ENCODE results near the gene PEX19.
A peak's percentile ranks its signal among the peaks of the same experiment; 100 is the strongest.

Gene PEX19

GRCh38 chr1:160260406-160261382 is 24.2 kb downstream of the PEX19 start:
- TF ChIP-seq, protein P1, sequence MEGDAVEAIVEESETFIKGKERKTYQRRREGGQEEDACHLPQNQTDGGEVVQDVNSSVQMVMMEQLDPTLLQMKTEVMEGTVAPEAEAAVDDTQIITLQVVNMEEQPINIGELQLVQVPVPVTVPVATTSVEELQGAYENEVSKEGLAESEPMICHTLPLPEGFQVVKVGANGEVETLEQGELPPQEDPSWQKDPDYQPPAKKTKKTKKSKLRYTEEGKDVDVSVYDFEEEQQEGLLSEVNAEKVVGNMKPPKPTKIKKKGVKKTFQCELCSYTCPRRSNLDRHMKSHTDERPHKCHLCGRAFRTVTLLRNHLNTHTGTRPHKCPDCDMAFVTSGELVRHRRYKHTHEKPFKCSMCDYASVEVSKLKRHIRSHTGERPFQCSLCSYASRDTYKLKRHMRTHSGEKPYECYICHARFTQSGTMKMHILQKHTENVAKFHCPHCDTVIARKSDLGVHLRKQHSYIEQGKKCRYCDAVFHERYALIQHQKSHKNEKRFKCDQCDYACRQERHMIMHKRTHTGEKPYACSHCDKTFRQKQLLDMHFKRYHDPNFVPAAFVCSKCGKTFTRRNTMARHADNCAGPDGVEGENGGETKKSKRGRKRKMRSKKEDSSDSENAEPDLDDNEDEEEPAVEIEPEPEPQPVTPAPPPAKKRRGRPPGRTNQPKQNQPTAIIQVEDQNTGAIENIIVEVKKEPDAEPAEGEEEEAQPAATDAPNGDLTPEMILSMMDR (IDR thresholded peaks at IDR 0.05; ENCODE audit: low read depth, low read length): no peak
- DNase-seq (ENCODE audit: extremely low read depth, low read depth): peak; percentile 38

DNA sequence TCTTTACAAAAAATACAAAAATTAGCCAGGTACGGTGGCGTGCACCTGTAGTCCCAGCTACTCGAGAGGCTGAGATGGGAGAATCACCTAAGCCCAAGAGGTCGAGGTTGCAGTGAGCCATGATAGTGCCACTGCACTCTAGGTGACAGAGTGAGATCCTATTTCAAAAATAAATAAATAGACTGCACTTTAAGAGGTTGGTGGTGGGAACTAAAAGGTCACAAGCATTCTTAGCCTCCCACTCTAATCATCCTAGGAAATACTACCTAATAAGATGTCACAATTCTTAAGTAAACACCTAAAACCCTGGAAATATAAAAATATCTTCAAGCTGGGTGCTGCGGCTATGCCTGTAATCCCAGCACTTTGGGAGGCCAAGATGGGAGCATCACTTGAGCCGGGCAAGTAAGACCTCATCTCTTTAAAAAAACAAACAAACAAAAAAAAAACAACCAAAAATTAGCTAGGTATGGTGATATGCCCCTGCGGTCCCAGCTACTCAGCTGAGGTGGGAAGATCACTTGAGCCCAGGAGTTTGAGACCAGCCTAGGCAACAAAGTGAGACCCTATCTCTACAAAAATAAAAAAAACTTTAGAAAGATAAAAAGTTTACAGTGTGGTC is 26.6 kb downstream of the PEX19 start:
- TF ChIP-seq, protein P1 (IDR thresholded peaks at IDR 0.05; ENCODE audit: low read depth, low read length): no peak
- no peak for DNase-seq (ENCODE audit: extremely low read depth, low read depth)

- DNase-seq (ENCODE audit: extremely low read depth, low read depth): no peak
- TF ChIP-seq, protein P1 (IDR thresholded peaks at IDR 0.05; ENCODE audit: low read depth, low read length): no peak
These were observed 27.4 kb downstream of the PEX19 start for GRCh38 chr1:160257411-160258015.

- DNase-seq (ENCODE audit: extremely low read depth, low read depth): no peak
- TF ChIP-seq, protein P1 (IDR thresholded peaks at IDR 0.05; ENCODE audit: low read depth, low read length): no peak
These were observed 28.4 kb downstream of the PEX19 start for GRCh38 chr1:160256396-160257046.

DNA sequence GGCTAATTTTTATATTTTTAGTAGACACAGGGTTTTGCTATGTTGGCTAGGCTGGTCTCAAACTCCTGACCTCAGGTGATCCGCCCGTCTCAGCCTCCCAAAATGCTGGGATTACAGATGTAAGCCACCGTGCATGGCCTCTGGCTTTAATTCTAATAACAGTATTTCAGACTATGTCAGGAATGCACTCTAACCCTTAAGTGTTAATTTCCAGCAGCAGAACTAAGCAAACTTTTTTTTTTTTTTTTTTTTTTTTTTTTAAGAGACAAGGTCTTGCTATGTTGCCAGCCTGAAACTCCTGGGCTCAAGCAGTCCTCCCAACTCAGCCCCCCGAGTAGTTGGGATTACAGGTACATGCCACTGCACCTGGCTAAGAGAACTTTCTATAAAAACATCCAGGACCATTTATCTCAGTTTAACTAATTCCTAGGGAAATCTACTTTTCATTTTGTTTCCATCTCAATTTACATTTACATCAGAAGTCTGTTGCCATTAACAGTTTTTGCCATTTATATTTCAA is 29.1 kb downstream of the PEX19 start:
- TF ChIP-seq, protein P1 (IDR thresholded peaks at IDR 0.05; ENCODE audit: low read depth, low read length): no peak
- no peak for DNase-seq (ENCODE audit: extremely low read depth, low read depth)

DNA sequence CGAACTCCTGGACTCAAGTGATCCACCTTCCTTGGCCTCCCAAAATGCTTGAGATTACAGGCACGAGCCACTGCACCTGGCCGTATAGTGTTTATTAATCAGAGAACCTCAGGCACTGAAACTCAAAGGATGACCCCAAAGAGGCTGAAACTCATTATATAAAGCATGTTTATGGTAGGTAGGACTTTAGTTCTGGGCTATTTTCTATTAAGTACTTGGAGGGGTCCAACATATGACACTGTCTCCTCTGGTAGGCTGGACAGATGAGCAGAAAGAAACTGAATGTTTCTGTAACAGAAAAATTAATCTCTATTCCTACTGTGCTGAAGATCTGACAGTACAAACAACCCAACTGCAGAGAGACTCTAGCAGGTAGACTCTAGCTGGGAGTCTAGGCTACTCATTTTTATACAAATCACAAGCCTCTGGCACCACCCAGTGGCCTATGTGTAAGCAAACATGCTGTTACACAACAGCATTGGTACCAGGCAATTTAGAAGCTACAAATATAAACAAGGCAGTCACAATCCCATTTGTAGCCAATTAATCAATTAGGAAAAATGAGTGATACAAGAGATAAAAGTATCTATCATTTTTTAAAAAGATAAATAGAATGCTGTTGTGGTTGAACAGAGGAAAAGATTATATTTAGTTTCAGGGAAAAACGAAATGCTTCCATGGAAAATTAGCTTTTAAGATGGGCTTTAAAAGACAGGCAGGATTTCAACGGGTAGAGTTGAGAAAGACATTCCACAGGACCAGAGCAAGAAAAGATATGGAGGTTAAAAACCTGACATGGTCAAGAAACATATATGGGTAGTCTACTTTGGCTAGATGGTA is 33.0 kb downstream of the PEX19 start:
- TF ChIP-seq, protein P1 (IDR thresholded peaks at IDR 0.05; ENCODE audit: low read depth, low read length): peak; percentile 77
- DNase-seq (ENCODE audit: extremely low read depth, low read depth): peak; percentile 50

Measured in AG09319 (cell line).